HEK293 (cell line): ENCODE data around the gene NRG2.

Source experiments
- CTCF ChIA-PET: fragments of 350-600 bp; formaldehyde crosslinking; extraction: SDS; loops from one replicate; lab custom pipeline; 2021; ENCODE audit warnings: antibody characterized with exemption; lab: Yijun Ruan, JAX
- POLR2A ChIA-PET: fragments of 300-600 bp; formaldehyde crosslinking; extraction: SDS; loops from one replicate; lab custom pipeline; 2020; ENCODE audit warnings: antibody characterized with exemption, inconsistent platforms; lab: Yijun Ruan, JAX
- H3K27ac ChIP-seq: fragments of 200-500 bp; sonication (Bioruptor generic); 2 replicates; pipeline ENCODE4 v1.5.1; 2014; ENCODE audit warnings: low read depth, low read length, control low read depth, inconsistent platforms; ENCODE audit errors: extremely low read depth
- H3K36me3 ChIP-seq, 2 experiments: fragments of 200-500 bp in 1 of 2; sonication (Bioruptor generic) in 1 of 2; 1 replicate in 1 of 2; 2 replicates in 1 of 2; pipeline ENCODE4 v1.5.1; 2014 to 2017; ENCODE audit warnings: inconsistent platforms in 2 of 2, low read length in 2 of 2; ENCODE audit not compliant: control insufficient read depth in 2 of 2, insufficient read depth in 1 of 2
- H3K4me1 ChIP-seq: fragments of 200-500 bp; sonication (Bioruptor generic); 2 replicates; pipeline ENCODE4 v1.5.1; 2014; ENCODE audit warnings: mild to moderate bottlenecking, low read length, inconsistent platforms; ENCODE audit not compliant: control insufficient read depth, insufficient read depth
- H3K4me3 ChIP-seq: 2 replicates; pipeline ENCODE4 v1.5.1; 2011; ENCODE audit warnings: low read depth, mild to moderate bottlenecking, control low read depth, low read length, moderate library complexity
- H3K9me3 ChIP-seq: fragments of 200-500 bp; sonication (Bioruptor generic); 2 replicates; pipeline ENCODE4 v1.5.1; 2014; ENCODE audit warnings: low read depth, low read length, inconsistent platforms; ENCODE audit not compliant: control insufficient read depth, insufficient read depth
- GLIS1 ChIP-seq: fragments of 450-650 bp; formaldehyde crosslinking; IDR thresholded peaks from 2 replicates; pipeline ENCODE4 v1.5.1; 2016; ENCODE audit warnings: missing biosample characterization, missing genetic modification characterization
- MEIS1 ChIP-seq: sonication (generic); formaldehyde crosslinking; IDR thresholded peaks from 2 replicates; pipeline ENCODE4 v1.8.1; 2022; ENCODE audit warnings: missing genetic modification reagents, mild to moderate bottlenecking, borderline replicate concordance
- PRDM1 ChIP-seq: fragments of 450-650 bp; formaldehyde crosslinking; IDR thresholded peaks from 2 replicates; pipeline ENCODE4; 2016; ENCODE audit warnings: missing biosample characterization, missing genetic modification characterization
- RBAK ChIP-seq: fragments of 450-650 bp; formaldehyde crosslinking; IDR thresholded peaks from 2 replicates; pipeline ENCODE4 v1.5.1; 2016; ENCODE audit warnings: missing biosample characterization, missing genetic modification characterization
- ZBTB1 ChIP-seq: fragments of 450-650 bp; formaldehyde crosslinking; IDR thresholded peaks from 2 replicates; pipeline ENCODE4 v1.5.1; 2016; ENCODE audit warnings: missing biosample characterization, missing genetic modification characterization
- ZBTB17 ChIP-seq: fragments of 450-650 bp; formaldehyde crosslinking; IDR thresholded peaks from 2 replicates; pipeline ENCODE4 v1.5.1; 2016; ENCODE audit warnings: missing biosample characterization, missing genetic modification characterization
- ZFP41 ChIP-seq: fragments of 450-650 bp; formaldehyde crosslinking; IDR thresholded peaks from 2 replicates; pipeline ENCODE4 v1.5.1; 2016; ENCODE audit warnings: missing biosample characterization, missing genetic modification characterization, borderline replicate concordance
- ZFP69B ChIP-seq: fragments of 450-650 bp; formaldehyde crosslinking; IDR thresholded peaks from 2 replicates; pipeline ENCODE4 v1.5.1; 2016; ENCODE audit warnings: missing biosample characterization, missing genetic modification characterization
- ZNF146 ChIP-seq: fragments of 450-650 bp; formaldehyde crosslinking; IDR thresholded peaks from 2 replicates; pipeline ENCODE4 v1.5.1; 2016; ENCODE audit warnings: missing biosample characterization, missing genetic modification characterization
- ZNF266 ChIP-seq: fragments of 450-650 bp; formaldehyde crosslinking; IDR thresholded peaks from 2 replicates; pipeline ENCODE4 v1.5.1; 2016; ENCODE audit warnings: missing biosample characterization, missing genetic modification characterization, low read depth
- ZNF335 ChIP-seq: fragments of 450-650 bp; formaldehyde crosslinking; conservative IDR thresholded peaks from 2 replicates; pipeline ENCODE4 v1.5.1; 2016; ENCODE audit warnings: missing biosample characterization, missing genetic modification characterization
- ZNF341 ChIP-seq: fragments of 450-650 bp; formaldehyde crosslinking; IDR thresholded peaks from 2 replicates; pipeline ENCODE4; 2016; ENCODE audit warnings: low read depth, missing biosample characterization, missing genetic modification characterization
- ZNF350 ChIP-seq: fragments of 450-650 bp; formaldehyde crosslinking; IDR thresholded peaks from 2 replicates; pipeline ENCODE4 v1.5.0; 2017; ENCODE audit warnings: missing biosample characterization, mild to moderate bottlenecking, missing genetic modification characterization
- ZNF623 ChIP-seq: fragments of 450-650 bp; formaldehyde crosslinking; IDR thresholded peaks from 2 replicates; pipeline ENCODE4 v1.5.1; 2016; ENCODE audit warnings: missing biosample characterization, missing genetic modification characterization
- ZNF626 ChIP-seq: fragments of 450-650 bp; sonication (Bioruptor Pico); formaldehyde crosslinking; IDR thresholded peaks from 2 replicates; pipeline ENCODE4 v1.5.1; 2018; ENCODE audit warnings: missing biosample characterization, missing genetic modification characterization, inconsistent platforms
- ZNF677 ChIP-seq: fragments of 450-650 bp; IDR thresholded peaks from 2 replicates; pipeline ENCODE4 v1.5.0; 2018; ENCODE audit warnings: missing biosample characterization, mild to moderate bottlenecking, missing genetic modification characterization, moderate library complexity
- ZNF701 ChIP-seq: fragments of 450-650 bp; formaldehyde crosslinking; IDR thresholded peaks from 2 replicates; pipeline ENCODE4 v1.5.1; 2016; ENCODE audit warnings: missing biosample characterization, missing genetic modification characterization
- ZNF791 ChIP-seq: fragments of 450-650 bp; formaldehyde crosslinking; IDR thresholded peaks from 2 replicates; pipeline ENCODE4 v1.5.1; 2016; ENCODE audit warnings: missing biosample characterization, missing genetic modification characterization
- ZNF792 ChIP-seq: fragments of 450-650 bp; formaldehyde crosslinking; IDR thresholded peaks from 2 replicates; pipeline ENCODE4 v1.5.1; 2016; ENCODE audit warnings: missing biosample characterization, missing genetic modification characterization
- ZNF830 ChIP-seq: fragments of 450-650 bp; IDR thresholded peaks from 2 replicates; pipeline ENCODE4 v1.5.0; 2018; ENCODE audit warnings: missing biosample characterization, missing genetic modification characterization, low read depth, mild to moderate bottlenecking, moderate library complexity
- ZSCAN16 ChIP-seq: fragments of 450-650 bp; formaldehyde crosslinking; IDR thresholded peaks from 2 replicates; pipeline ENCODE4 v1.5.1; 2016; ENCODE audit warnings: missing biosample characterization, missing genetic modification characterization
- ZSCAN23 ChIP-seq: fragments of 450-650 bp; formaldehyde crosslinking; IDR thresholded peaks from 2 replicates; pipeline ENCODE4 v1.5.1; 2016; ENCODE audit warnings: missing biosample characterization, missing genetic modification characterization
- ZSCAN30 ChIP-seq: fragments of 450-650 bp; IDR thresholded peaks from 2 replicates; pipeline ENCODE4 v1.5.1; 2018; ENCODE audit warnings: missing biosample characterization, mild to moderate bottlenecking, missing genetic modification characterization, moderate library complexity
- TF ChIP-seq, protein P1 (sequence below): IDR thresholded peaks from 2 replicates; pipeline ENCODE4 v1.6.1; 2011; ENCODE audit warnings: mild to moderate bottlenecking, low read depth, low read length, borderline replicate concordance
- TF ChIP-seq, protein P2 (sequence below): fragments of 450-650 bp; formaldehyde crosslinking; IDR thresholded peaks from 2 replicates; pipeline ENCODE4 v1.5.1; 2016; ENCODE audit warnings: missing biosample characterization, missing genetic modification characterization
- TF ChIP-seq, protein P3 (sequence below): fragments of 450-650 bp; formaldehyde crosslinking; IDR thresholded peaks from 2 replicates; pipeline ENCODE4 v1.5.1; 2016; ENCODE audit warnings: missing biosample characterization, missing genetic modification characterization, low read depth

NRG2 gene

DNA sequence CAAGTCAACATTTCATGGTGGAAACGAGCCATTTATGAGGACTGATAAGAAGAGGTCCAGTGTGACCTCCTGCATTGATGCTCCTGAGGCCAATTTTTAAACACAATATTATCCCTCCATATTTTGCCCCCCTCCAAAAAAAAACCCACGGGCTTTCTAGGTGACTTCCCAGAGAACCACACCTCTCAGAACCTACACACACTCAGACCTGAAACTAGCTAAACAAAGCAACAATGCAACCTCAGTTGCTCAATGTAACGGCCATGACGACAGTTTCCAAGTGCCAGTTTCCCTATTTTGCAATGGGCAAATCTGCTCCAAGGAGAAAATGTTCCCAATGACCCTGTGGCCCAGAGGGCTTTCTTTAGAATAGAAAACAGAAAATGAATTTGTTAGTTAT, 3.5 kb downstream of the NRG2 start:
- ChIA-PET CTCF (interaction anchor here (0.6 to 4.8 kb wide), 5 partner anchors 13 to 980 kb away, joined by 3 to 35 read pairs (median 3); no protein-coding TSS in a partner anchor), POLR2A (no interaction called here)
- H3K36me3 ChIP-seq: no peaks in the 10 kb centered on the region
- H3K4me1 ChIP-seq: peaks cover 19% of the 10 kb centered on the region
- no peak for TF ChIP-seq ZNF792 (tag by site-specific recombination)
- 0 out of 2 replicates have a peak, but pooled peaks have one; percentile 18 for TF ChIP-seq PRDM1
- TF ChIP-seq, all 188 proteins: peak for 1
- Histone ChIP-seq H3K4me3 (no peak overlapping the region), H3K9me3 (no peaks in the 10 kb centered on the region), H3K27ac (no peak overlapping the region)

DNA sequence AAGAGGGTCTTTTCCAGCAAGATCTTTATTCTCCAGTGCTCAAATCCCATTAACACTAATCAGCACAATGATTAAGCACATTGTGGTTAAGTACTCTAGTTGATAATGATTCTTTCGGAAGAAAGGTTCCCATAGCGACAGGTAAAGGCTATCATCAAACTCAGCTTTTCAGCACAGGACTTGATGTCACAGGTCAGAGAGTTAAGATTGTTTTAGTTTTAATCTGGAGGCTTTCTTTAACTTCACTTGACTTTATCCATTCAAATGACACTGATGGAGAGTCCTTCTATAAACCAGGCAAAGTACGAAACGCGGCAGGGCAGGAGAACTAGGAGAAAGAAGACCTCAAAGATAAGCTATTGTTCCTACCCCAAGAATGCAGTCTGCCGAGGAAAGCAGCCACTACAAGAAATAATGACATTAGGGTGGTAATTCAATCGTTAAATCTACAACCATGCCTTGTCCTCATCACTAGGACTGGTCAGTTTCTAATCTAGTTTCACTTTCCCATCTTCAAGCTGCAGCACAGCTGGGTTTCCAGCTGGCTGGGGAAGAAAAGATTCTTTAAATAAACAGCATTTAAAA, 4.6 kb downstream of the NRG2 start:
- CTCF ChIA-PET: interaction anchor here (1.8 to 1.9 kb wide), 2 partner anchors 9 to 69 kb away, joined by 4 to 7 read pairs; no protein-coding TSS in a partner anchor
- peak overlapping the region; percentile 39 for H3K4me3 ChIP-seq
- H3K36me3 ChIP-seq: no peaks in the 10 kb centered on the region
- POLR2A ChIA-PET: no interaction called here
- H3K27ac ChIP-seq: no peak overlapping the region
- no peaks in the 10 kb centered on the region for H3K9me3 ChIP-seq
- TF ChIP-seq ZNF350 (tag by site-specific recombination): no peak
- TF ChIP-seq ZNF701 (tag by site-specific recombination): no peak
- TF ChIP-seq, protein P1, sequence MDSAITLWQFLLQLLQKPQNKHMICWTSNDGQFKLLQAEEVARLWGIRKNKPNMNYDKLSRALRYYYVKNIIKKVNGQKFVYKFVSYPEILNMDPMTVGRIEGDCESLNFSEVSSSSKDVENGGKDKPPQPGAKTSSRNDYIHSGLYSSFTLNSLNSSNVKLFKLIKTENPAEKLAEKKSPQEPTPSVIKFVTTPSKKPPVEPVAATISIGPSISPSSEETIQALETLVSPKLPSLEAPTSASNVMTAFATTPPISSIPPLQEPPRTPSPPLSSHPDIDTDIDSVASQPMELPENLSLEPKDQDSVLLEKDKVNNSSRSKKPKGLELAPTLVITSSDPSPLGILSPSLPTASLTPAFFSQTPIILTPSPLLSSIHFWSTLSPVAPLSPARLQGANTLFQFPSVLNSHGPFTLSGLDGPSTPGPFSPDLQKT: no peak
- no peak for TF ChIP-seq RBAK (tag by site-specific recombination)
- no peak for TF ChIP-seq ZFP69B
- no peak for TF ChIP-seq MEIS1
- peak; percentile 43; the same call in 1 of the 2 replicates for TF ChIP-seq ZNF335 (tag by site-specific recombination)
- no peak for TF ChIP-seq ZBTB1 (tag by site-specific recombination)
- no peak for TF ChIP-seq ZSCAN30 (tag by site-specific recombination)
- no peak for TF ChIP-seq ZSCAN23 (tag by site-specific recombination)
- TF ChIP-seq GLIS1: no peak
- no peak for TF ChIP-seq ZNF792 (tag by site-specific recombination)
- no peak for TF ChIP-seq ZFP41 (tag by site-specific recombination)
- no peak for TF ChIP-seq ZNF830 (tag by site-specific recombination)
- TF ChIP-seq, protein P2, sequence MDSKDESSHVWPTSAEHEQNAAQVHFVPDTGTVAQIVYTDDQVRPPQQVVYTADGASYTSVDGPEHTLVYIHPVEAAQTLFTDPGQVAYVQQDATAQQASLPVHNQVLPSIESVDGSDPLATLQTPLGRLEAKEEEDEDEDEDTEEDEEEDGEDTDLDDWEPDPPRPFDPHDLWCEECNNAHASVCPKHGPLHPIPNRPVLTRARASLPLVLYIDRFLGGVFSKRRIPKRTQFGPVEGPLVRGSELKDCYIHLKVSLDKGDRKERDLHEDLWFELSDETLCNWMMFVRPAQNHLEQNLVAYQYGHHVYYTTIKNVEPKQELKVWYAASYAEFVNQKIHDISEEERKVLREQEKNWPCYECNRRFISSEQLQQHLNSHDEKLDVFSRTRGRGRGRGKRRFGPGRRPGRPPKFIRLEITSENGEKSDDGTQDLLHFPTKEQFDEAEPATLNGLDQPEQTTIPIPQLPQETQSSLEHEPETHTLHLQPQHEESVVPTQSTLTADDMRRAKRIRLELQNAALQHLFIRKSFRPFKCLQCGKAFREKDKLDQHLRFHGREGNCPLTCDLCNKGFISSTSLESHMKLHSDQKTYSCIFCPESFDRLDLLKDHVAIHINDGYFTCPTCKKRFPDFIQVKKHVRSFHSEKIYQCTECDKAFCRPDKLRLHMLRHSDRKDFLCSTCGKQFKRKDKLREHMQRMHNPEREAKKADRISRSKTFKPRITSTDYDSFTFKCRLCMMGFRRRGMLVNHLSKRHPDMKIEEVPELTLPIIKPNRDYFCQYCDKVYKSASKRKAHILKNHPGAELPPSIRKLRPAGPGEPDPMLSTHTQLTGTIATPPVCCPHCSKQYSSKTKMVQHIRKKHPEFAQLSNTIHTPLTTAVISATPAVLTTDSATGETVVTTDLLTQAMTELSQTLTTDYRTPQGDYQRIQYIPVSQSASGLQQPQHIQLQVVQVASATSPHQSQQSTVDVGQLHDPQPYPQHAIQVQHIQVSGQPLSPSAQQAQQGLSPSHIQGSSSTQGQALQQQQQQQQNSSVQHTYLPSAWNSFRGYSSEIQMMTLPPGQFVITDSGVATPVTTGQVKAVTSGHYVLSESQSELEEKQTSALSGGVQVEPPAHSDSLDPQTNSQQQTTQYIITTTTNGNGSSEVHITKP (tag by site-specific recombination): no peak
- no peak for TF ChIP-seq ZSCAN16 (tag by site-specific recombination)
- peak; percentile 96 for TF ChIP-seq ZBTB17 (tag by site-specific recombination)
- TF ChIP-seq ZNF341 (tag by site-specific recombination): no peak
- no peak for TF ChIP-seq ZNF791
- no peak for TF ChIP-seq ZNF146
- TF ChIP-seq ZNF266 (tag by site-specific recombination): no peak
- TF ChIP-seq ZNF677 (tag by site-specific recombination): no peak
- TF ChIP-seq, protein P3, sequence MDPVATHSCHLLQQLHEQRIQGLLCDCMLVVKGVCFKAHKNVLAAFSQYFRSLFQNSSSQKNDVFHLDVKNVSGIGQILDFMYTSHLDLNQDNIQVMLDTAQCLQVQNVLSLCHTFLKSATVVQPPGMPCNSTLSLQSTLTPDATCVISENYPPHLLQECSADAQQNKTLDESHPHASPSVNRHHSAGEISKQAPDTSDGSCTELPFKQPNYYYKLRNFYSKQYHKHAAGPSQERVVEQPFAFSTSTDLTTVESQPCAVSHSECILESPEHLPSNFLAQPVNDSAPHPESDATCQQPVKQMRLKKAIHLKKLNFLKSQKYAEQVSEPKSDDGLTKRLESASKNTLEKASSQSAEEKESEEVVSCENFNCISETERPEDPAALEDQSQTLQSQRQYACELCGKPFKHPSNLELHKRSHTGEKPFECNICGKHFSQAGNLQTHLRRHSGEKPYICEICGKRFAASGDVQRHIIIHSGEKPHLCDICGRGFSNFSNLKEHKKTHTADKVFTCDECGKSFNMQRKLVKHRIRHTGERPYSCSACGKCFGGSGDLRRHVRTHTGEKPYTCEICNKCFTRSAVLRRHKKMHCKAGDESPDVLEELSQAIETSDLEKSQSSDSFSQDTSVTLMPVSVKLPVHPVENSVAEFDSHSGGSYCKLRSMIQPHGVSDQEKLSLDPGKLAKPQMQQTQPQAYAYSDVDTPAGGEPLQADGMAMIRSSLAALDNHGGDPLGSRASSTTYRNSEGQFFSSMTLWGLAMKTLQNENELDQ (tag by site-specific recombination): no peak
- peak; percentile 76 for TF ChIP-seq PRDM1
- no peak for TF ChIP-seq ZNF623
- no peak for TF ChIP-seq ZNF626 (tag by site-specific recombination)
- peaks cover 19% of the 10 kb centered on the region for H3K4me1 ChIP-seq
